Lung (tissue), 16 donors: ENCODE measurements around the gene CCDC185. TPM values are rescaled to one million over a fixed set of nuclear protein-coding genes. Genes with fewer than 3 reads are reported as not detected.

ENCODE experiments used
- ATAC-seq: fragments of 200-7000 bp; cut with Tn5 transposase; one replicate; pipeline ENCODE4 v1.9.1; 2020; ENCODE audit warnings: moderate number of reproducible peaks; ENCODE audit not compliant: insufficient read depth, low FRiP score
- DNase-seq, 3 donors: peaks; one replicate each; pipeline ENCODE4 v3.0.0-alpha.2; 2013 to 2017
- H3K27ac ChIP-seq, 2 donors: one replicate each; pipeline ENCODE4 v1.5.1; 2013; ENCODE audit warnings: mild to moderate bottlenecking in 2 of 2, moderate library complexity in 2 of 2, control low read depth in 1 of 2, inconsistent platforms in 1 of 2, low read depth in 1 of 2, low read length in 1 of 2
- H3K27me3 ChIP-seq, 3 donors: one replicate each; pipeline ENCODE4 v1.5.1; 2013; ENCODE audit warnings: low read length in 2 of 3; ENCODE audit not compliant: control insufficient read depth in 3 of 3, insufficient read depth in 3 of 3
- H3K36me3 ChIP-seq, 4 donors: one replicate each; pipeline ENCODE4 v1.5.1; 2013; ENCODE audit warnings: low read length in 4 of 4, mild to moderate bottlenecking in 1 of 4, moderate library complexity in 1 of 4; ENCODE audit not compliant: control insufficient read depth in 4 of 4, insufficient read depth in 4 of 4
- H3K4me1 ChIP-seq, 5 donors: one replicate each; pipeline ENCODE4 v1.5.1; 2013; ENCODE audit warnings: low read length in 5 of 5, mild to moderate bottlenecking in 2 of 5, moderate library complexity in 1 of 5; ENCODE audit not compliant: control insufficient read depth in 5 of 5, insufficient read depth in 5 of 5
- H3K4me3 ChIP-seq: one replicate; pipeline ENCODE4 v1.5.1; 2013; ENCODE audit warnings: mild to moderate bottlenecking, control low read depth, moderate library complexity
- H3K9ac ChIP-seq, 2 donors: one replicate each; pipeline ENCODE4 v1.5.1; 2013; ENCODE audit warnings: low read length in 2 of 2, control low read depth in 1 of 2; ENCODE audit not compliant: insufficient read depth in 1 of 2
- H3K9me3 ChIP-seq, 4 donors: one replicate each; pipeline ENCODE4 v1.5.1; 2013; ENCODE audit warnings: low read length in 3 of 4, mild to moderate bottlenecking in 1 of 4, moderate library complexity in 1 of 4; ENCODE audit not compliant: control insufficient read depth in 4 of 4, insufficient read depth in 3 of 4
- CTCF ChIP-seq: IDR thresholded peaks from 2 replicates; pipeline ENCODE4 v1.5.1; 2012; ENCODE audit warnings: mild to moderate bottlenecking; ENCODE audit errors: control extremely low read depth, extremely low read depth
- WGBS, 2 donors: extraction: QIAGEN DNeasy Blood & Tissue Kit; methylation state at CpG; one replicate each; pipeline ENCODE4 v1.1.7; 2013; 5-methylcytosine and 5-hydroxymethylcytosine counted together
- long read RNA-seq, 5 donors: transcript quantifications; one replicate each; lab custom pipeline, GENCODE V29; 2026
- polyA plus RNA-seq, 2 donors: library from polyadenylated mRNA; stranded (reverse); fragments of 200-250 nt; gene quantifications; one replicate each; pipeline ENCODE4 v1.2.1, GENCODE V29; 2013
- total RNA-seq, 2 donors: library from RNA; depleted of rRNA in 1 of 2; stranded (reverse); fragments of >200 nt in 1 of 2; gene quantifications; one replicate each; pipeline ENCODE4 v1.2.1, GENCODE V29; 2014 to 2021
- donor health status: control.
- donor health status: control.
- donor health status: Bipolar disorder and iron deficiency.
- donor health status: healthy.
- donor health status: DM: yes; HTN: yes; CAD: no.

The CCDC185 gene
- not detected for total RNA-seq
- polyA plus RNA-seq, result not detected
- long read RNA-seq, donor 1, result 0 reads
- long read RNA-seq, donor 2, result 0 reads
- long read RNA-seq, donor 3, result 0 reads
- long read RNA-seq, donor 4, result 0 reads
- long read RNA-seq, donor 5, result 0 reads

- Histone ChIP-seq H3K4me1 (peaks cover 0 to 5% (median 0%) of the 10 kb centered on the region in 5 donors), H3K27ac (no peak within 1 kb of the TSS), H3K9ac (no peak within 1 kb of the TSS), H3K27me3 (peaks cover 7 to 11% (median 7%) of the 10 kb centered on the region in 3 donors), H3K9me3 (peaks cover 0 to 13% (median 2%) of the 10 kb centered on the region in 4 donors), H3K36me3 (no peaks in the 10 kb centered on the region), H3K4me3 (peak within 1 kb of the TSS; percentile 27)
- ATAC-seq, result peak; percentile 76
- TF ChIP-seq CTCF, result no peak
- 21 to 36% methylated on average over 70 to 73 of the region's 73 CpGs for WGBS, 2 donors
- peak in 2 of 3 donors; percentile 21 to 48 for DNase-seq
Observed at GRCh38 chr1:223393275-223394214, at the start of gene CCDC185. Gene CCDC185 (plus strand): TSS chr1:223393415. CDS start chr1:223393476, 61 bp downstream.

- no peak for TF ChIP-seq CTCF
- no peak for ATAC-seq
- no peak overlapping the region for H3K4me3 ChIP-seq
- no peak for DNase-seq
- peaks cover 0 to 15% (median 0%) of the 10 kb centered on the region in 5 donors for H3K4me1 ChIP-seq
- H3K9ac ChIP-seq, result no peak overlapping the region
- no peak overlapping the region for H3K27ac ChIP-seq
- no peaks in the 10 kb centered on the region for H3K9me3 ChIP-seq
- no peaks in the 10 kb centered on the region for H3K27me3 ChIP-seq
- no peaks in the 10 kb centered on the region for H3K36me3 ChIP-seq
- WGBS, 2 donors, result 32 to 38% methylated on average over 3 of the region's 3 CpGs
Observed at GRCh38 chr1:223343692-223344091, 49.5 kb upstream of the CCDC185 start.

- no peaks in the 10 kb centered on the region for H3K27me3 ChIP-seq
- ATAC-seq, result no peak
Observed at GRCh38 chr1:223344491-223344890, 48.7 kb upstream of the CCDC185 start.

More at GRCh38 chr1:223344491-223344890, 48.7 kb upstream of the CCDC185 start:
- H3K9me3 ChIP-seq, result no peaks in the 10 kb centered on the region
- H3K9ac ChIP-seq, result no peak overlapping the region
- H3K27ac ChIP-seq, result no peak overlapping the region
- no peak for TF ChIP-seq CTCF
- 64 to 76% methylated on average over 6 of the region's 6 CpGs for WGBS, 2 donors
- no peaks in the 10 kb centered on the region for H3K36me3 ChIP-seq
- H3K4me1 ChIP-seq, result peaks cover 0 to 15% (median 0%) of the 10 kb centered on the region in 5 donors
- peak in 1 of 3 donors; percentile 43 for DNase-seq
- H3K4me3 ChIP-seq, result no peak overlapping the region
